RKO (cell line): ENCODE results near the gene SPRR5.

Experiments
- DNase-seq: peaks from one replicate; pipeline ENCODE4 v3.0.0-alpha.2; 2016; ENCODE audit warnings: low spot score

SPRR5 gene

GRCh38 chr1:152946248-152946647, 758 bp upstream of the SPRR5 start:
- no peak for DNase-seq

- no peak for DNase-seq
Observed at GRCh38 chr1:152951711-152952110, 4.7 kb downstream of the SPRR5 start.

- DNase-seq, result no peak
Observed at GRCh38 chr1:152953761-152954160, 6.8 kb downstream of the SPRR5 start.

- peak; percentile 22 for DNase-seq
Observed at GRCh38 chr1:152954436-152954835, 7.4 kb downstream of the SPRR5 start.

DNA sequence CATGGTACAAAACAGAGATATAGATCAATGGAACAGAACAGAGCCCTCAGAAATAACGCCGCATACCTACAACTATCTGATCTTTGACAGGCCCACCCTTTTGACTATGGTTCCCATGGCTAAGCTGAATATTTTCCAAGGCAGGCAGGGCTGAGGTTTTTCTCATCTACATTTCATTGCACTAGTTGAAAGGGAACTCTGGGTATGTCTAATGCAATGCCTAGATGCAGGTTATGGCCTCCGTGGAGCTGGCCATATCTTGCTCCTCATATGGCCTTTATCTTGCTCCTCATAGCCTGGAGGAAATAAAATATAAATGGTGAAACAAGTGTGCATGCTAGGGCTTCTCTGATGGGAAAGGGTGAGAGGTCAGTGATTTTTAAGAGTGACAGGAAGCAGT, 10.6 kb downstream of the SPRR5 start:
- DNase-seq, result no peak

DNA sequence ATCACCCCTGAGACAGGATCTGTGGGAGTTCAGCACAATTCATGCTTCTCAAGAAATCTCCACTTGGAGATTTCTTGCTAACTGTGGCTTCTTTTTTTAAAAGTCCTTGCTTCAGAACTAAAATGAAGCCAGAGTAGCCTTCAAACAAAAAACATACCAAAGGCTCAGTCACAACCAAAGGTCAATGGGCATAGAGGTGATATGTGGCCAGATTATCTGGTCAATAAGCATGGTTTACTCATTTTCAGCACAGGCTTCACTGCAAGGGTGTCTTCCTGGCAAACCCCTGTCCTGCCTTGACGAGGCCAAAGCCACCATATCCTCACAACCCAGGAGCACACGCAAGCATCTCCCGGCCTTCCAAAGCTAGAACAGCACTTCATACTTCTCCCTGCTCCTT, 12.3 kb downstream of the SPRR5 start:
- no peak for DNase-seq

DNA sequence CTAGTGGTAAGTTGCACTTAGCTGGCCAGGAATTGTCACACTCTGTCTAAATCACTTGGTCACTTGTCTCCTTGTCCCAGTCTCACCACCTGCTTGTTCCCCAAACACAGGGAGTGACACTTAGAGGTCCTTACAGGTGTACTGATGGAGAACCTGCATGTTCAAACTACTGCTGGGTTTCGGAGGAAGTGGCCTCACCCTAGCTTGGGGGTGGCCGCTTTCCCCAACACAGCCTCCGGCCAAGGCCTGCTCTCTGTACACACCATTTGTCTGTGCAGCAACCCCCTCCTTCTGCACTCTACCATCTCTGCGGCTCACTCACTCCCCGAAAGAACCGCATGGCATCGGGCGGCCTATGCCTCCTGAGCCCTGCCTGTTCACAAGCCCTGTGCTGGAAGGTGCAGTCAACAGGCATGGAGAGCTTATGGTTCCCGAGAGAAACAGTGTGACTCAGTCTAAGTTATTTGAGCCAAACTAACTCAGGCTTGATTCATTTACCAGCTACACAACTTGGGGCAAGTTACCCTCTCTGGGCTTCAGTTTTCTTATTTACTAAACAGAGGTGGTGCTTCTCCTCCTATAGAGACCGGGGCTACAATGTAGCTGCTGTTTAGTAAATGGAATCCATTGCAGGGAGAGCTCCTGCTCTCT, 12.9 kb downstream of the SPRR5 start:
- no peak for DNase-seq

- no peak for DNase-seq
Observed at GRCh38 chr1:152960452-152961044, 13.5 kb downstream of the SPRR5 start.

DNA sequence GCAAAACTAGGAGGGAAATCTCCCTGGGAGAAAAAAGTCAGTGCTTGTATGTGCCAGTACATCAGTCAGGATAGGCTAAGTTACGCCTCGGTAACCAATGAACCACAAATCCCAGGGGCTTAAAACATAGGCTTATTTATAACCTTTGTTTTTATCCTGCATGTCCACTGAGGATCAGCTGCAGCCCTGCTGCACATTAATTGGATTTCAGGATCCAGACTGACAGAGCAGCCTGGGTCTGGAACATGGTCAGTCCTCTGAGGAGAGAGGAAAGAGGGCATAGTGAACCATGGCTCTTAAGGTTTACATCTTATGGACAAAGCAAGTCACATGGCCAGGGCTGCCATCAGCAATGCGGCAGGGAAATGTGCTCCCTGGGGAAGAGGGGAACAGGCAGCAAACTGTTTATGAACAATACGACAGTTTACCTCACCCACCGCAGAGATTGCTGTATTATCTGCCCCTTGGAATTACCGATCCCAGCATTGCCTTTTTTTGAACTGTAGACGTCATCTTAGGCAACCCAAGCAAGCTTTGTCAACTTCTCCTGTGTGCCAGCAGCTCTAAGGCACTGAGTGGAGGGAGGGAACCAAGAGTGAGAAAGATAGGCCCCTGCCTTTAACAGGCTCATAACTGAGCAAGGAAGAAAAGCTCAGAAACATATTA, 14.4 kb downstream of the SPRR5 start:
- DNase-seq, result no peak

- no peak for DNase-seq
Observed at GRCh38 chr1:152962876-152963415, 15.9 kb downstream of the SPRR5 start.

DNA sequence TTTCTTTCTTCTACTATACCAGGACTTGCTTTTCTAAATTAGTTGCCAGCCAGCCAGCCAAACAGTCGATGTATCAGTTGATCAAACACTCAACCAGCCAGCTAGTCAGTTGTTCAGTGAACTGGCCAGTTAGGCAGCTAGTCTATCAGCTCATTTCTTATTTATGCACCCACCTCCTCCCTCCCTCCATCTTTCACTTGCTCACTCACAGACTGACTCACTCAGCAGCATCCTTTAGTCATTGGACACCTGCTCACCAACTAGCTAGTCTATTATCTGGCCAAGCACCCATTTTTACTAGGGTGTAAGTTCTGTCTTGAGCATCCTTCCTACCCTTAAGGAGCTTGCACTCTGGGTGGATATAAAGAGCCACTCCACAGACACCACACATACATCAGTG, 17.5 kb downstream of the SPRR5 start:
- DNase-seq, result peak; percentile 37

DNA sequence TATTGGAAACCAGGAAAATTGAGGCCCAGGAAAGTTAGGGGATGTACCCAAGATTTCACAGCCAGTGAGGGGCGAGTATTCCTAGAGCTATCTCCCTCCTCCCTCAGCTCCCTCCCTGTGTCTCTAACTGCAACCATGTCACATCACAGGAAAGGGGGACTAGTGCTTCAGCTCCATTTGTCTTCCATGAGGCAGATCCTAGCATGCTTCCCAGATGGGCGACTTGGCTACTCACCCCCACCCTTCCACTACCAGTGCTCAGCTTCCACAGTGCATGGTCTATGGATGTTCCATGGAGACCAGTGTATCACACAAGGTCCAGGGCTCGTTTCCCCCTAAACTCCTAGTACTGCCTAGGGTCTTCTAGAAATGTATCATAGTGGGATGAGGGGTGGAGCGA, 18.8 kb downstream of the SPRR5 start:
- DNase-seq, result no peak

DNA sequence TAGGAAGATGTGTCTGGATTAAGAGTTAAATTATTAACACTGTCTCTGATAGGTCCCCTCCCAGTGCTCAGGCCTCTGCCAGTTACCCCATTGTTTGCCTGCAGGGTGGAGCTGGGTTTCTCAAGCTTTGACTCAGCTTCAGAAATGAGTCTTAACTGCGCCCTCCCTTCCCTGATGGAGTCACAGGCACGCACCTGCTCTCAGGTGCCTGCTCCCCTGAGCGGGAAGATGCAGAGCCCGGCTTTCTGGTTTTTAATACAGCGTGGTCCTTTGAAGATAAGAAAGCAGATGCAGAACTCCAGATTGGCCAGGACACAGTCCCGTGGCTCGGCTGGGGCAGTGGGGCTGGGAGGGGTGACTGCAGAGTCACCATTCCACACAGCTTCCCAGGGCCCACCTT, 20.2 kb downstream of the SPRR5 start:
- no peak for DNase-seq

DNA sequence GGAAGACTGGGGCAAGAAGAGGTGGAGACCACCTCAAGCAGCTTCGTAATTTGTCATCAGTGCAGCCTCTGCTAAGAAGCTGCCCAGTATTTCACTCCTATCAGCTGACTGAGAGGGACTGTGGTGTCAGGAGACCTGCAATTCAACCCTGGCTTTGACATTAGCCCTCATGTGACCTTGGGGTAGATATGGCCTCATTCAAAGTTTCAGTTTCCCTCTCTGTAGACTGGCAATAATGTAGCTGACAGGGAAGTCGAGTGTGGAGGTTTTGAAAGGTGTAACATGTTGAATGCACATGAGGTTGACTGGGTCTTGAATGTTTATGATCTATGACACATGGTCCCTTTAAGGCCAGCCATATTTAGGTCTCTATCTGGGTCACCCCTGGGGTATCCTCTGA, 21.2 kb downstream of the SPRR5 start:
- DNase-seq, result no peak

GRCh38 chr1:152969036-152969435, 22.0 kb downstream of the SPRR5 start:
- DNase-seq, result no peak

DNA sequence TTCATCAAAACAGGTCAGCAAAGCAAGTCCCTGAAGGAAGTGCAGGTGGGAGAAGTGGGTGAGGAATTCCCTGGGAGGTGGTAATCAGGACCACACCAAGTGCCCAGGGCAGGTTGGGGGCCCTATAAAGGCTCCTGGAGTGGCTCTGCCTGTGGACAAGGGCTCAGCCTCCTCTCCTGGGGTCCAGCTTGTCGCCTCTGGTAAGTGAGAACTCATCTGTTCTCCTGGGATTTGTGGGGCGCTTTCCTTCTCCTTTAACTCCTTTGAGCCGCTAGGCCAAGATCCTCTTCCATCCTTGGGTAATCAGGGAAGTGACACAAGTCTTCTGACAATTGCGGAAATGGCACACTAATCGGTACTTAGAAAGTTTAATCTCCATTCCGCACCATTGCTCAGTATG, 23.5 kb downstream of the SPRR5 start, which contains the start of gene SPRR4:
SPRR4 (plus strand) TSS at position 154 of the 400 bp plus-strand sequence. CDS start 1,243 bp downstream, outside the sequence.
- DNase-seq, result no peak

DNA sequence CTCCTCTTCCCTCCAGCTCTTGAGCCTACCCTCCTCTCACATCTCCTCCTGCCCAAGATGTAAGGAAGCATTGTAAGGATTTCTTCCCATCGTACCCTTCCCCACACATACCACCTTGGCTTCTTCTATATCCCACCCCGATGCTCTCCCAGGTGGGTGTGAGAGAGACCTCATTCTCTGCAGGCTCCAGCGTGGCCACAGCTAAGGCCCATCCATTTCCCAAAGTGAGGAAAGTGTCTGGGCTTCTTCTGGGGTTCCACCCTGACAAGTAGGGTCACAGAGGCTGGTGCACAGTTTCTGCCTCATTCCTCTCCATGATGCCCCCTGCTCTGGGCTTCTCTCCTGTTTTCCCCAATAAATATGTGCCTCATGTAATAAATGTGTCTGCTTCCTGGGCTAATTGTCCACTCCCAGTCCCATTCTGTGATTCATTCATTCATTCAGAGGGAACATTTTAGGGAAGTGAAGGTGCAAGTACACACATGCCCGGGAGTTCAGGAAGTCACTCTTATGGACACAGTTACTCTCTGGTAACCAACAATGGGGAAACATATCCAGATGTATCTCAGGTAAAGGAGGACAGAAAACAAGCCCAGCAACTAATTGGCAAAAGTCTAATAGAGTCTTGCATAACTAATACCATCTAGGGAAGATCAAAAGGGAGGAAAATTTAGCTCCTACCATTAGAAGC, 25.3 kb downstream of the SPRR5 start:
- DNase-seq, result no peak

- DNase-seq, result no peak
Observed at GRCh38 chr1:152976688-152977087, 29.7 kb downstream of the SPRR5 start.

DNA sequence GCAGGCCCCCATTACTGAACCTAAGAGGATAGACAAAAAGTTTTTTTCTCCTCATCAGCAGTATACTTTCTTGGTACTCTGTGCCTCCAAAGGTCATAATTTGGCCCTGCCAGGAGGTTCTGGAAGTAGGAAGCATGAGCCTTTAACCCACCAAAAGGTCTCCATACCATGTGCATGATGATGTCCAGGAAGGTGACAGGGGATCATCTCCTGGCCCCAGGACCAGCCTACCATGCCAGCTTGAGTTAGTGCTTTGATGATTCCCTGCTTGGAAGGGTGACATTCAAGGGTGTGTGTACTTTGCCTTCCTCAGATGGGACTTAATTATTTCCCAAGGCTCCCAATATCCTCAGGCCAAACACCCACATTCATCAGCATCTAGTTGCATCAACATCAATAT, 30.6 kb downstream of the SPRR5 start:
- DNase-seq, result no peak

- no peak for DNase-seq
Observed at GRCh38 chr1:152980676-152981075, 33.7 kb downstream of the SPRR5 start.

DNA sequence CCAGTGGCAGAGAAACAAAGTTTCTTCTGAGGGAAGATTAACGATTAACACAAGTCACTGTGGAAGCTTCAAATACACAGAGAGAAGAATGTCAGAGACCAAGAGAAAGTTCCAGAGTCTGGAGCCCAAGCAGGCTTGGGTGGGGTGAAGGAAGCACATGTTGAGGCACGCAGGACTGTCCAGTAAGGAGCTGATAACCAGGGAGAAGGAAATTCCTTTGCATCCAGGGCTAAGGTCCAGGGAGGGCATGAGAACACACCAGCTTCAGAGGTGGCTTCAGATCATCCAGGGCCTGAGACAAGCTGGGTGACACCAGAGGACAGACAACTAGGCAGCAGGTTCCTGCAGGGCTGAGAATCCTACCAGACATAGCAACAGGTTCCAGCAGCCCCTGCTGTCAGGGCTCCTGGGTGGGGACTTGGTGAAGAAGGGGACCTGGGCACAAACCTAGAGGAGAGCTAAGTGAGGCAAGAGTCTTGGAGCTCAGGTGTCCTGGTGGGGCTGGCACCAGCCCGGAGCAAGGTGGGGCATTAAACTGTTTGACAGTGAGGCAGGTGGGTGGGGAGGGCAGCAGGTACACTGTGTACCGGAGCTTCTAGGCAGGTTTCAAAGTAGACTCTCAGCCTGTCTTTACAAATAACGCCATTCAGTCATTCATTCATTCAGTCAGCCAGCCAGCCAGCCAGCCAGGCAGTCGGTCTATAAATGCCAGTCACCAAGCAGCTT, 34.3 kb downstream of the SPRR5 start:
- no peak for DNase-seq

DNA sequence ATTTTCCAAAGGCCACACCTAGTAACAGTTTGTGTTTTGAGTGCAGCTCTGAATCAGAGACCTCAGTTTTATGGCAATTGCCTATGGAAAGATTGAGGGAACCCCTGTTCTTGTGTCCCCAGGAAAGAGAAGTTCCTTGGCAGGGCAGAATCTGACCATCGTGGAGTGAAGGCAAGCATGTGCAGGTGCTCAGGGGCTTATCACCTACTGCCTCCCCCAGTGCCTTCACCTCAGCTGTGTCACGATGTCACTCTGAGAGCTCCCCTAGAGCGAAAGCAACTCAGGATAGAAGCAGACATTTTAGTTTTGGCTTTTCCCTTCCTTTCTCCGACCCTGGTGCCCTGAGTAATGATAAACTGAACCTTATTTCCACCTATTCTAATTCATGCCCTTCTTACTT, 35.1 kb downstream of the SPRR5 start:
- DNase-seq, result no peak
